ENCODE measurements around the gene ARID3A.

Gene ARID3A

DNA sequence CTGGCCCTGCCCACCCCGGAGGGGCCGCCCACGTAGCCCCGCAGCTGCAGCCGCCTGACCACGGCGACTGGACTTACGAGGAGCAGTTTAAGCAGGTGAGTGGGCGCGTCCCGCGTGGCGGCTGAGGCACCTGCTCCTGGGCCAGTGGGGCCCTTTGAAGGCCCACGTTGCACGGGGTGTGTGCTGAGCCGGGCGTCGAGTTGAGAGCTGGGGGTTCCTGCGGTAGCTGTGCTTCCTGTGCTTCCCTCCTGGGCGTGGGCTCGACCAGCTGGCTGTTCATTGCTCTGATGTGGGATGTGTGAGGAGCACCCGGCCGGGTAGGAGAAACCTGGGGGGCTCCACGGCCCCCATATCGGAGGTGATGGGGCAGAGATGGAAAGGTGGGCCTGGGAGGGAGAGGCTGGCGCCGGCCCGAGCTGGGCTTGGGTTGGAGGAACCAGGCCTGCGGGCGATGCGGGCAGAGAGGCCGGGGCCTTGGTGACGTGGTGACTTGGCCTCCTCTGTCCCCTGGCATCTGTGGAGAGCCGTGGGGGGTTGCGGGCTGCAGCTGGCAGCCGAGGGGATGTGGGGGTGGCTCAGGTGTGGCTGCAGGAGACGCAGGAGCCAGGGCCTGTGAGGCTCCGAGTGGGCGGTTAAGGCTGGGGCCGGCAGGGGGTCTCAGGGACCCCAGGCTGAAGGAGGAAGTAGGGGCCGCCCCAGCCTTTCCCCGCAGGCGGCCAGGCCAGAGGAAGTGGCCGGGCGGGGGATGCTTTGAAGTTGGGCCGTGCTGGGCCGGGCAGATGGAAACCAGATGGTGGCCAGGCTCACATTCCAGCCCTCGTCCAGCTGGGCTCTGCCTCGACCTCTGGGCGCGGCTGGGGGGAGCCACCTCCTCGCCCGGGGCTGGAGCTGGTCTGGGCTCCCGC lies 7.1 kb downstream of the ARID3A start:
- DNase-seq = no peak

DNA sequence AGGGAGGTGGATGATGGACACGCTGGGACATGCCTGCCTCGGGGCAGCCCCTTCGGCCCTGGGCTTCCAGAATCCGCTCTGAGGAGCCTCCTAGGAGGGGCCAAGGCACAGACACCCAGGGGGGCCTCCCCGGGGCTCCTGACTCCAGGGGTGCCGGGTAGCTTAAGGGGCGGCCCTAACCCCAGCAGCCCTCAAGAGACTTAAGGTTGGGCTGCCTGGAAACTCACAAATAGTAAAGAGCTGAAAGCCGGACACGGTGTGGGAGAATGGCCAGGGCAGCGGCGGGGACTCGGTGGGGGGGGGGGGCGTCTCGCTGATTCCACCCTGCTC lies 7.7 kb downstream of the ARID3A start:
- no peak for DNase-seq

DNA sequence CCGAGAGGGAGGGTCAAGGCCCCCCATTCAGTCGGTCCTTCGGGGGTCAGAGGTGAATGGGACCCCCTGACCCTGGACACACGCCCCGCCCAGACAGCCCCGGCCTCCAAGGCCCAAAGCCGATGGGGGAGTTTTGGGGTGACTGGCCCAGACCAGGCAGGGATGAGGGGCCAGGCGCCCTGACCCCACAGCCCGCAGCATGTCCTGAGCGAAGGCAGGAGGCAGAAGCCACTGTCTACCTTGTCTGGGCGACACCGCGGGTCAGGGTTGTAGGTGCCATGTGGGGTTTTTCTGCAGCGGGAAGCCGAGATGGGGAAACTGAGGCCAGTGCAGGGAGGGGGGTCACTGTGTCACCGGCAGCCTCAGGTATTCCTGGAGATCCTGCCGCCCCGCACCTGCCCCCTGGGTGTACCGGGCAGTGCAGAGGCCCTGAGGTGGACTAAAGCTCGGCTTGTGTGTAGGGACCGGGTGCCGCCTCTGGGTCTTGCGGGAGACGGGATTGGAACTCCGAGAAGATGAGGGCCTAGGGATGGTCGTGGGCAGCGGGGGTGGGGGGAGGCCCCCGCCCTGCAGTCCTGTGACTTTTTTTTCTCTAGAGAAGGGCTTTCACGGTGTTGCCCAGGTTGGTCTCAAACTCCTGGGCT lies 8.5 kb downstream of the ARID3A start:
- DNase-seq = no peak

DNA sequence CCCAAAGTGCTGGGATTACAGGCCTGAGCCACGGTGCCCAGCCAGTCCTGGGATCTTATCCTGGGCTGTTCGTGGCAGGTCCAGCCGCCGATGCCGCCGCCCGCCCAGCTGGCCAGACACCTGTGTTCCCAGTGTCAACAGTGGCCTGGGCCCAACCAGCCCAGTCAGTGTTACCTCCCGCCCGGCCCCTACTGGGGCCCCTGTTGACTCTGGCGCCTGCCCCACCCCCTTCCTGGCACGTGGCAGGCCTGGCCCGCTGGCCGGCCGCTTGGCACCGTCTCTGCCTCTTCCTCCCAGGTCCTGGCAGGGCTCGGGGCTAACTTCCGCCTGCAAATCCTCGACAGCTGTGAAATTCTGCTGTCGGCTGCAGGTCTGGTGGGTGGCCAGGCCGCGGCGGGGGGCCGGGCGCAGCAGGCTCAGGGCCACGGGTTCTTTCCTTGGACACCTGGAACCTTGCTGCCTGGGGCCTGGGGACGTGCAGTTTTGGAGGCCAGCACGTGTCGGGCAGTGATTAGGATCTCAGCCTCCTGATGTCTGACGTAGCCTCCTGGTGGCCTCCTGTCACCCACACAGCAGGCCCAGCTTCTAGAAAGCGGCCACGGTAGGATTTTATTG lies 9.1 kb downstream of the ARID3A start:
- DNase-seq = no peak

DNA sequence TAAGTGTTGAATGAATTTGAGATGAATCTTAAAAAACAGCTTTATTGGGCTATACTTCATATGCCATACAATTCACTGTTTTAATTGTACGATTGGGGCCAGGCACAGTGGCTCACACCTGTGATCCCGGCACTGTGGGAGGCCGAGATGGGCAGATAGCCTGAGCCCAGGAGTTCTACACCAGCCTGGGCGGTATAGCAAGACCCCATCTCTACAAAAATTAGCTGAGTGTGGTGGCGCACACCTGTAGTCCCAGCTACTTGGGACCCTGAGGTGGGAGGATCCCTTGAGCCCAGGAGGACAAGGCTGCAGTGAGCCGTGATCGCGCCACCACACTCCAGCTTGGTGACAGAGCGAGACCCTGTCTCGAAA lies 10.3 kb downstream of the ARID3A start:
- DNase-seq = no peak

DNA sequence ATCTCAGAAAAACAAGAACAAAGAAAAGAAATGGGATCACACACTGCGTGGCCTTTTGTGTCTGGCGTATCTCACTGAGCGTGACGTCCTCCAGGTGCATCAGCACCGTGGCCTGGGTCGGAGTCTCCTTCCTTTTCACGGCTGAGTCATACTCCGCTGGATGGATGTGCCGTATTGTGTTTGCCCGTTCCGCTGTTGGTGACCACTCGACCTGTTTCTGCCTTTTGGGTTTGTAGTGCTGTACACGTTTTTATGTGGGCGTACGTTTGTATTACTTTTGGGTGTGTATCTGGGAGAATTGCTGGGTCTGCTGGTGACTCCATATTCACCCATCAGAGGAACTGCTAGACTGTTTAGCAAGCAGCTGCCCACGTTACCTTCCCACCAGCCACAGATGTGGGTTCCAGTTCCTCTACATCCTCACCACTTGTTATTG lies 11.4 kb downstream of the ARID3A start:
- peak in 1 of 2 experiments; percentile 52 for DNase-seq

DNA sequence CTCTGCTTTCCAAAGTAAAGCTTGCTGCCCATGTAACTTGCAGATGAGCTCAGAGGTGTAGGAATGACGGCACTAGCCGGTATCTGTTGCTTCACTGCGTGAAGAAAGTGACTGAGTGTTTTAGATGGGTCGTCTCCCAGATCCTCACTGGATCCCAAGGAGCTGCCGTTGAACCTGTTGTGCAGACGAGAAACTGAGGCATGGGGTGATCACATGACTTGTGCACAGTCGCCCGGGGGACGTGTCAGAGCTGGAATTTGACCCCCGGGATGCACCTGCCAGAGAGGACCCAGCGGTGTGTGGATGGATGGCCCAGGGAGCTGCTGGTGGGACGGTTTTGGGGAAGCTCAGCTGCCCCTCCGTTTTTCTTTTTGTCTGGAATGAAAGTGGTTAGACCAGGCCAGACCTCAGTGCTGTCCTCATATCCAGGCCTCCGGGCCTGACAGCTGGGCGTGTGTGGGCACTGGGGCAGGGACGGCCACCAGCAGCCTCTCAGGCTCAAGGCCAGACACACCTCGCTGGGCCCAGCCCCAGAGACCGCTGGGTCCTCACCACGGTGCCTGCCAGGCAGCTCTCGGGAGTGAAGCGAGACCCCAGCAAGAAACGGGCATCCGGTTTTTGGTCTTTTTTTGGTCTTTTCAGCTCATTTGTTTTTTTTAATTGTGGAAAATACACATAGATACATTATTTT lies 12.5 kb downstream of the ARID3A start:
- no peak for DNase-seq

DNA sequence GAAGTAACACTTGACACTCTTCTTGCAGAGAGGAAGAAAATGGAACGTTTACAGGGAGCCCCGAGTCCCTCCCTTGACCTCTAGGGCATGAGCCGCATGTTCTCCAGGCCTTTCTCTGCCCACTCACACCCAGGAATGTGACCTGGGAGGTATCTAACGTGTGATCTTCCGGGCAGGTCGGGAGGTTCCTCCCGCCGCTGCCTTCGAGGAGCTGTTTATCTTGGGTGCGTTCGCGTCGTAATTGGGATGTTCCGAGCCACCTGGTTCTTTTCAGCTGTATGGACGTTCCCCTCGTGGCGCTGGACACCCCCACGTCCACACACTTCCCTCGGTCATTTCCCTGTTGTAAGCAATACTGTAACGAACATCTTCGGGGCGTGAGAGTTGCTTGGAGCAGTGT lies 13.6 kb downstream of the ARID3A start:
- DNase-seq = no peak

DNA sequence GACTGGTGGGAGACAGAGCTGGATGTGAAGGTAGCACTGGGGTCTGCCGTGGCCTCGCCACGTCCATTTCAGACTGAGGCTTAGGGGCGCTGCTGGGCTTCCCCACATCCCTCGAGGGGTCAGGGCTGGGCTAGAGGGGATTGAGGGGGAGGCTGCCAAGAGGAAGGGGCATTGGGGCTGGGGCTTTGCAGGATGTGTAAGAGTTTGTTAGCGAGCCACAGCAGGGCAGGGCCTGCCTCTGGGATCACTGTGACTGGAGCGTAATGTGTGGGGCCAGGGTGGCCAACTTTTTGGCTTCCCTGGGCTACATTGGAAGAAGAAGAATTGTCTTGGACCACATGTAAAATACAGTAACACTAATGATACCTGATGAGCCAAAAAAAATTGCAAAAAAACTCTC lies 14.1 kb downstream of the ARID3A start:
- DNase-seq = no peak

DNA sequence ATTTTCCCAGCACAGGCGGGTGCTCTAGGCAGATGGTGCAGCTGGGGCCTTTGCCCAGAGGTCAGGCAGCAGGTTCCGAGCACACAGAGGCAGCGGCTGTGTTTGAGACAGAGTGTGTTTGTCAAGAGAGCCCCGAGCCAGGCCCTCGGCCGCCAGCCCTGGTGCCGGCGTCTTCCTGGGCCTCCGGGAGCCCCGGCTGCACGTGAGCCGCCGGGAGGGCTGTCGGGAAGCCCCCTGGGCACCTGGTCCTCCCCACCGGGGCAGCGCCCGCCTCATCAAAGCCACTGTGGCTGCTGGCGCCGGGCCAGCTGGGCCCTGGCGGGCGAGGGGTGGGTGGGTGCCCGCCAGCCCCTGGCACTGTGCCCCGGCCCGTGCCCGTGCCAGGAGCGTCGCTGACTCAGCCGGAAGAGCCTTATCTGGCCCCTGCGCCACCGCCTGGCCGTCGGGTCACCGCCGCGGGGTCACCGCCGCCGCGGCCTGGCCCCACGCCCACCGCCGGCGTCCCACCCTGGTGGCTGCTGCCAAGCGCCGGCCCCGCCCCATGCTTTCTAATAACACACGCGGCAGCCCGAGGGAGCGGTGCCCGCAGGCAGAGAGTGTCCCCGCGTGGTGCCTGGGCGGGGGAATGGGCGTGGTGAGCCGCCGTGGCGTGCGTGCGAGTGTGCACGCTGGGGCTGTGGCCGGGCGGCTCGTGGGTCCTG lies 14.9 kb downstream of the ARID3A start:
- DNase-seq = peak; percentile 67 to 70

DNA sequence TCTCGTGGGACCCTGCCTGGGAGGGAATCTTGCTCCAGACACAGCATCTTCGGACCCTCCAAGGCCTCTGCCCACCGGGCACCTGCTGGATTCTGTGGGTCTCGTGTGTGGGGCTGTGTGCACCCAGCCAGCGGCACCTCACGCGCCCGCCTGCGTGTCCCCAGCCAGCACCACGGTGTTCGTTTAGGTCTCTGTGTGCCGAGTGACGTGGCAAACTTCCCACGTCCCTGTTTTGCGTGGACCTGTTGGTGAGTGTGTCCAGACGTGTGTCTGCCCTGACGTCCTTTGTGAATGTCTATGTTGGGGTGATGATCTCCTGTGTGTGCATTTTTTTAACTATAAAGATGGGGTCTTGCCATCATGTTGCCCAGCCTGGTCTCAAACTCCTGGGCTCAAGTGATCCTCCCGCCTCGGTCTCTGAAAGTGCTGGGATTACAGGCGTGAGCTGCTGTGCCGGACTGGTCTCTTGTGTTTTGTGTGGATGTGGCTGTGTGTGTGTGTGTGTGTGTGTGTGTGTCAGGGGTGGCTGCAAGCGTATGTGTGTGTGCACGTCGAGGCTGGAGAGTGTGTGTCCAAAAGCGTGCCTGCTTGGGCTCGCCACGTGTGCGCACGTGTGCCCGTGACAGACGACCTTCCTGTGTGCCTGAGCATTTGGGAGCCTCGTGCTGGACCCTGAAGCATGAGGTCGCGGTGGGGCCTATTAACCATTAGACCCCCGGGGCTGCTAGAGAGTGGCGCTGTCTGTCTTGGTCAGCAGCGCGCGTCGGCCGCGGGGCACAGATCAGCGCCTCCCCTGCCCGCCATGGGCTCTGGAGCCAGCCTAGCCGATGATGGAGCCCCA lies 15.7 kb downstream of the ARID3A start:
- DNase-seq = no peak

DNA sequence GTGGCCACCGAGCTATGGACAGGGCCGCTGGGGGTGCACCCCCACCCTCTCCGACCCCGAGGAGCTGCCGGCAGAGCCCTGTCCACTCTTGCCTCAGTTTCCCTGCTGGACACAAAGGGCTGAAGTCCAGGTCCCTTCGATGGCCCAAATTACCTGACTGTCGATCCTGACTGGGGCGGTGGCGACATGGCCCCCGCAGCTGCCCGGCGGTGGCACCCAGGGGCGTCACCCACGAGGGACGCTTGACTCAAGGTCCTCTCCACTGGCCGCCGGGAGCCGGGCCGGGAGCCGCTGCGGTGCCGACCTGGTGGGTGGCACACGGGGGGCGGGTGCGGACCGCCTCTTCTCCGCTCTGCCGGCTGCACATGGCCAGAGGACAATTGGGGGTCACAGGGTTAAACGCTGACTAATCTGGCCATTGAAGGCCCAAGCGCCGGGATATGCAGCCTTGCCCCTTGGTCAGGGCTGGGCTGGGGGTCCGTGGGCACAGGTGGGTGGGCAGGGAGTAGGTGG lies 16.4 kb downstream of the ARID3A start:
- DNase-seq = no peak

DNA sequence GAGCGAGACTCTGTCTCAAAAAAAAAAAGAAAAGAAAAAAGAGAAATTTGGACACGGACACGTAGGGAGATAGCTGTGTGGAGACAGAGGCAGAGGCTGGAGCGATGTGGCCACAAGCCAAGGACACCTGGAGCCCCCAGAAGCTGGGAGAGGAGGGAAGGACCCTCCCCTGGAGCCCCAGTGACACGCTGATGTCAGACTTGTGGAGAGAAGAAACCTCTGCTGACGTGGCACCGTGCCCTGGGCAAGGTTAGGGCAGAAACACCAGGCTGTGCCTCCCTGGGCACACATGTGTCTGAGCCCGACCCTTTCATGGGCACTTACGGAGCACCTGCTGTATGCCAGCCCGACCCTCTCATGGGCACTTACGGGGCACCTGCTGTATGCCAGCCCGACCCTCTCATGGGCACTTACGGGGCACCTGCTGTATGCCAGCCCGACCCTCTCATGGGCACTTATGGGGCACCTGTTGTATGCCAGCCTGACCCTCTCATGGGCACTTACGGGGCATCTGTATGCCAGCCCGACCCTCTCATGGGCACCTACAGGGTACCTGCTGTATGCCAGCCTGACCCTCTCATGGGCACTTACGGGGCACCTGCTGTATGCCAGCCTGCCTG lies 17.8 kb downstream of the ARID3A start:
- no peak for DNase-seq

DNA sequence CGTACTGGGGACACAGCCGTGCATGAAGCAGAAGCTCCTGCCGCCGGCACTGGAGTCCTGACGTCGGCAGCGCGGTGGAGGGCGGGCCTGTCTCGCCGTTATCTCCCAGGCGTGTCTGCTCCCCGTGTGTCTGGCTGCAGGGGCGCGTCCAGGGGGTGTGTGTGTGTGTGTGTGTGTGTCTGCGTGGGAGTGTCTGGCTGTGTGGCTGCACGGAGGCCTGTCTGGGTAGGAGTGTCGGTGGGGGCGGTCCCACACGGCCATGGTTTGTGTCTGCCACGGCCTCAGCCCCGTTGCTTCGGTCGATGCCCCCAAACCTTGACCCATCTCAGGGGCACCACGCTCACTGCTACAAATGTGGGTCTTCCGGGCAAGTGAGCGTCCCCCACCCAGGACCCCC lies 18.3 kb downstream of the ARID3A start:
- no peak for DNase-seq

DNA sequence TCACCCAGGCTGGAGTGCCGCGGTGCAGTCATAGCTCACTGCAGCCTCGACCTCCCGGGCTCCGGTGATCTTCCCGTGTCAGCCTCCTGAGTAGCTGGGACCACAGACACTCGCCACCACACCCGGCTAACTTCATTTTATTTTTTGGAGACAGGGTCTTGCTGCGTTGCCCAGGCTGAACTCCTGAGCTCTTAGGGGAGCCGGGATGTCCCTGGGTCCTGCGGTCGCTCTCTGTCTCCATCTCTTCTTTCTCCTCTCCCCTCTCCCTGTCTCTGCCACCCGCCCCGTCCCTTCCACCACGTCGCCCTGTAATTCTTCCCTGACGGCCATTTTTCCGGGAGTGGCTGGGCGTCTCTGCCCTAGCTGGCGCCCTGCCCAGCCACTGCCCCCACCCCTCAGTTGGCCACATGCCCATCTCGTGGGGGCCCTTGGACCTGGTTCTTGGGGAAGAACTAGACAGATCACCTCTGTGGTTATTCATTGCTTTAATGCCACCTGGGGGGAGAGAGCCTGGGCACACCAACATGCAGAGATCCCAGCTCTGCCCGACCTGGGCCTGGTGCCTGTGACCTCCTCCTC lies 18.9 kb downstream of the ARID3A start:
- DNase-seq = no peak

DNA sequence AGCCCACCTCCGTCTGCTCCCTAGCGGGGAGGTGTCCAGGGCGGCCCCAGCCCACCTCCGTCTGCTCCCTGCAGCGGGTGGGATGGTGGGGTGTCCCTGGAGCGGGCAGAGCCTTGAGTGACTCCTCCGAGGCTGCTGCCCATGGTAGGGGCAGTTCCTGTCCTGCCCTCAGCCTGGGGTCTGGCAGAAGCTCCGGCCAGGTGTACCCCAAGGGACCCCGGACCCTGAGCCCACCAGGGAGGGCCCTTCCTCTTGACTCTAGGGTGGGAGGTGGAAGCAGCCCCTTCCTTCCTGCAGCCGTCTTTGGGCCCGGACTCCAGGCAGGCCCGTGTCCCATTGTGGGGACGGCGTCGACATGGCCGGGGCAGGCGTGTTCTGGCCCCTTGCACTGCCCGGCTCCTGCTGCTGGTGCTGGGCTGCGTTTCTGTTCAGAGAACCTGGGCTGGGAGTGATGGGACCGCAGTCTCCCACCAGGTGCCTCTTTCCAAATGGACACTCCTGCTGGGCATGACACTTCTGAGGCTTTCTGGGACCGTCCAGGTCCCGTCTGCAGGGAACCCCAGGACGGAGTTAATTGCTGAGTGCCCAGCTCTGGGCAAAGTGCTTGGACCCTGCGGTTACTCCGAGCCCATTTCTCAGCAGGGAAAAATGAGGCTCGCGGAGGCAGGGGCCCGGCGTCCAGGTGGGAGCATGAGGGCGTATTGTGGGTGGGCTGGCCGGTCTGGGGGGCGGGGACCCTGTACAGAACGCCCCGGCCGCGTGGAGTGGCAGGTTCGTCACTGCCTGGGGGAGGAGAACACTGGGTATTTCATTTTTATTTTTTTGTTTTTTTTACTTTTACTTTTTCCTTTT lies 19.8 kb downstream of the ARID3A start:
- DNase-seq = no peak

DNA sequence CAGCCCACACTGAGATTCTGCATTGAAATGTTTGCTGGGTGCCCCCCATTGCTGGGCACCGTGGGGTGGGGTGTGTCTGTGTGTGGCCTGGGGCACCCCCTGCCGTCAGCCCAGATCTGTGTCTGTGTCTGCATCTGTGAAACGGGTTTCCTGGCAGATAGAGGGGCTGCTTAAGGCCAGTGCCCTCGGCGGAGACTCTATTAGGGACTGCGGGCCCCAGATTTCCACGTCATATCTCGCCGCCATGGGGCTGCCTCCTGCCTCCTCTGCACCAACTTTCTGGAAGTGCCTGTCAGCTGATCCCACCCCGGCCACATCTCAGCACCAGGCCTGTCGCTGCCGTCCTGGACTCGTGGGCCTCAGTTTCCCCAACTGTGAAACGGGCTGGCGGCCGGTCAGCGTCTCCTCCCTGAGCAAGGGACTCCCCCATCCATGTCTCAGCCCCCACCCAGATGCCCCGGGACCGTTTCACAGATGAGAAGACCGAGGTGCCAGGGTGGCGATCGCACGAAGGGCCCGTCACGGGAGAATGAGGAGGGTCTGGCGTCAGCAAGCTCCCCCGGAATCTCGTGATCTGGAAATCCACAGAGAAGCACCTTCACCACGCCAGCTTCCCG lies 21.4 kb downstream of the ARID3A start:
- no peak for DNase-seq

DNA sequence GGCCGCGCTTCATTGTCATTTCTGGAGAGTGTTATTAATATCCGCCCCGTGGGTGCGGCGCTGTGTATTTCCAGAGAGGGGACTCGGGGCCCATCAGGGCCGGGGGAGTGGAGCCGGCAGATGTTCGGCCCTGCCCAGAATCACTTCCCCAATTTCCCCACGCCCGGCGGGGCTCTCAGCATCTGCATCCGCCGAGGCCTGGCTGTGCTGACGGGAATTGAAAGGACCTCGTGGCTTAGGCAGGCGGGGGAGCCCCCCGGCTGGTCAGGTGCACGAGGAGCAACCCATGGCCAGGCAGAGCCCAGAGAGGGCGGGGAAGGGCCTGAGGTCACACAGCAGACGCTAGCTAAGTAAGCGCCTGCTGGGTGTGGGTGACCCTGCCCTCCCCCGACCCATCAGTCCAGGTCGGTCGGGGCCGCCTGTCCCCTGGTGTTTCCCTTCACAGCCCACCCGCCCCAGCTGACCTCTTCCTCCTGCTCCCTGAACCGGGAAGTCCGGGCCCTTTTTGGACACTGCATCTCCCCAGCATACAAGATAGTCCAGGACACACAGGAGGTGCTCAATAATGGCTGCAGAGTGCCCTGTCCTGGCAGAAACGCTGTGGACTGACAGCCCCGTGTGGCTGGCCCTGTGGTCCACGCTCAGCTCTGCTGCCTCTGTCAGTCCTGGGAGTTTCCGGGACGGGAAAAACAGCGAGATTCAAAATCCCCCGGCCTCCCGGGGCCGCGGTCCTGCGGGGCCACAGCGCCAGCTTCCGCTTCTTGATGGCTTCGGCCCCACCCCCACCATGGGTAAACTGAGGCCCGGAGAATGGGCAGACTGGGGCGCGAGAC lies 22.1 kb downstream of the ARID3A start:
- no peak for DNase-seq

All from activated CD4-positive, alpha-beta T cell treated with anti-CD3 and anti-CD28 coated beads, Interleukin-2, amount 50 U/mL, for 48 hours (primary cell).